WTC11 (cell line): ENCODE measurements around the gene FAM193A. TPM values are rescaled to one million over a fixed set of nuclear protein-coding genes. Genes with fewer than 3 reads are reported as not detected.

Experiments used
- ATAC-seq: fragments of 200-7000 bp; cut with Tn5 transposase; 2 replicates; pipeline ENCODE4 v1.10.0; 2021; ENCODE audit warnings: mild to moderate bottlenecking, moderate library complexity
- CTCF ChIA-PET: fragments of 300-600 bp; sonication (Branson Sonifier 250); formaldehyde crosslinking; loops from one replicate; lab custom pipeline; 2021; ENCODE audit warnings: antibody characterized with exemption; lab: Charles Lee
- POLR2A ChIA-PET: fragments of 350-600 bp; sonication (Branson Sonifier 250); formaldehyde crosslinking; loops from one replicate; lab custom pipeline; 2021; ENCODE audit warnings: antibody characterized with exemption; lab: Charles Lee
- DNase-seq: peaks from one replicate; pipeline ENCODE4 v3.0.0; 2021; ENCODE audit warnings: low spot score
- H3K27ac Mint-ChIP-seq: 2 replicates; pipeline ENCODE4 v1.8.0; 2021; ENCODE audit warnings: mixed read lengths
- H3K27me3 Mint-ChIP-seq: 2 replicates; pipeline ENCODE4 v1.8.0; 2021; ENCODE audit warnings: low read depth, mild to moderate bottlenecking, moderate library complexity, mixed read lengths
- H3K36me3 Mint-ChIP-seq: 2 replicates; pipeline ENCODE4 v1.8.0; 2021; ENCODE audit warnings: mixed read lengths
- H3K4me1 Mint-ChIP-seq: 2 replicates; pipeline ENCODE4 v1.8.0; 2022; ENCODE audit warnings: mixed read lengths
- H3K4me3 Mint-ChIP-seq: 2 replicates; pipeline ENCODE4 v1.8.0; 2021; ENCODE audit warnings: mild to moderate bottlenecking, moderate library complexity, mixed read lengths
- H3K9me3 Mint-ChIP-seq: 2 replicates; pipeline ENCODE4 v1.8.0; 2021; ENCODE audit warnings: mixed read lengths
- AFF4 ChIP-seq: sonication (generic); formaldehyde crosslinking; IDR thresholded peaks from 2 replicates; pipeline ENCODE4 v1.8.1; 2023; ENCODE audit warnings: mild to moderate bottlenecking, missing genetic modification reagents, borderline replicate concordance
- FOXJ3 ChIP-seq: sonication (generic); formaldehyde crosslinking; IDR thresholded peaks from 2 replicates; pipeline ENCODE4 v1.9.0; 2021; ENCODE audit warnings: missing genetic modification reagents, mild to moderate bottlenecking, borderline replicate concordance
- FOXP1 ChIP-seq: sonication (generic); formaldehyde crosslinking; IDR thresholded peaks from 2 replicates; pipeline ENCODE4 v1.8.0; 2022; ENCODE audit warnings: missing genetic modification reagents, mild to moderate bottlenecking, moderate library complexity, borderline replicate concordance
- JAZF1 ChIP-seq: fragments of 250-450 bp; sonication (Bioruptor Pico); IDR thresholded peaks from 2 replicates; pipeline ENCODE4 v1.9.0; 2021; ENCODE audit warnings: moderate library complexity, mild to moderate bottlenecking, inconsistent platforms
- JUN ChIP-seq: sonication (generic); formaldehyde crosslinking; IDR thresholded peaks from 2 replicates; pipeline ENCODE4 v1.8.0; 2023; ENCODE audit warnings: mild to moderate bottlenecking, missing genetic modification reagents
- MXD4 ChIP-seq: fragments of 250-450 bp; sonication (Bioruptor Pico); IDR thresholded peaks from 2 replicates; pipeline ENCODE4 v1.8.0; 2021; ENCODE audit warnings: mild to moderate bottlenecking, moderate library complexity, borderline replicate concordance
- NFATC4 ChIP-seq: fragments of 250-450 bp; sonication (Bioruptor Pico); IDR thresholded peaks from 2 replicates; pipeline ENCODE4 v1.9.0; 2021; ENCODE audit warnings: mild to moderate bottlenecking
- NFE2L1 ChIP-seq: sonication (generic); formaldehyde crosslinking; IDR thresholded peaks from 2 replicates; pipeline ENCODE4 v1.8.1; 2023; ENCODE audit warnings: missing genetic modification reagents
- NR3C1 ChIP-seq: sonication (generic); formaldehyde crosslinking; conservative IDR thresholded peaks from 2 replicates; pipeline ENCODE4 v1.8.1; 2023; ENCODE audit warnings: low read depth, mild to moderate bottlenecking, missing genetic modification reagents
- PRDM15 ChIP-seq: sonication (generic); formaldehyde crosslinking; IDR thresholded peaks from 2 replicates; pipeline ENCODE4 v1.8.0; 2022; ENCODE audit warnings: missing genetic modification reagents
- PRRX2 ChIP-seq: fragments of 250-450 bp; sonication (Bioruptor Pico); IDR thresholded peaks from 2 replicates; pipeline ENCODE4 v1.8.0; 2021; ENCODE audit warnings: mild to moderate bottlenecking
- RORB ChIP-seq: fragments of 250-450 bp; sonication (Bioruptor Pico); IDR thresholded peaks from 2 replicates; pipeline ENCODE4 v1.9.0; 2021; ENCODE audit warnings: mild to moderate bottlenecking
- SMAD4 ChIP-seq: sonication (generic); formaldehyde crosslinking; IDR thresholded peaks from 2 replicates; pipeline ENCODE4 v1.8.0; 2022; ENCODE audit warnings: mild to moderate bottlenecking, missing genetic modification reagents
- SP1 ChIP-seq: sonication (generic); formaldehyde crosslinking; conservative IDR thresholded peaks from 2 replicates; pipeline ENCODE4 v1.8.1; 2022; ENCODE audit warnings: missing genetic modification reagents
- TCF7 ChIP-seq: sonication (generic); formaldehyde crosslinking; IDR thresholded peaks from 2 replicates; pipeline ENCODE4 v1.8.0; 2022; ENCODE audit warnings: mild to moderate bottlenecking, low read depth, missing genetic modification reagents, moderate library complexity
- ZNF263 ChIP-seq: sonication (generic); formaldehyde crosslinking; IDR thresholded peaks from 2 replicates; pipeline ENCODE4 v1.8.1; 2022; ENCODE audit warnings: low read depth, mild to moderate bottlenecking, moderate library complexity, missing genetic modification reagents
- ZNF671 ChIP-seq: fragments of 250-450 bp; sonication (Bioruptor Pico); IDR thresholded peaks from 2 replicates; pipeline ENCODE4 v1.8.0; 2021; ENCODE audit warnings: mild to moderate bottlenecking
- total RNA-seq: library from RNA; stranded (reverse); gene quantifications from 3 replicates; pipeline ENCODE4 v1.2.3, GENCODE V29; 2021
- TF ChIP-seq, protein P1 (sequence below): sonication (generic); formaldehyde crosslinking; IDR thresholded peaks from 2 replicates; pipeline ENCODE4 v1.8.1; 2023; ENCODE audit warnings: mild to moderate bottlenecking, missing genetic modification reagents, moderate library complexity
- TF ChIP-seq, protein P2 (sequence below): sonication (generic); formaldehyde crosslinking; IDR thresholded peaks from 2 replicates; pipeline ENCODE4 v1.8.0; 2023; ENCODE audit warnings: missing genetic modification reagents, mild to moderate bottlenecking, borderline replicate concordance

The FAM193A gene
- total RNA-seq, 1 experiment from 2014 or later: 28.1 TPM

DNA sequence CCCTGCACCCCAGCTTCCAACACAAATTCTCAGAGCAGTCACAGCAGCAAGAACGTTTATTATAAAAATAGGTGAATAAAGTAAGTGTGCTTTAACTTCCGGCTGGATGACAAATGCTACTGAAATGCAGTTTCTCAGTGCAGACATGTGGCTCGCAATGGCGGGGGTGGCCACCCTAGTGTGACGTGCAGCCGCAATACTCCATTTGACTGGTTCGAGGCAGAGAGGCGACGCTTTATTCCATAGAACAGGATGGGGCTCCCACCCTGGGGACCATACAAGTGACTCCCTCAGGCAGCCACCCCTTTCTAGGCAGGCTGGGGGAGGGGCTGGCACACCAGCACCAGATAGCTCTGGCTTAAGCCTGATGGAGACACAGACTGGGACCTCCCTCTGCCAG is 205.2 kb downstream of the FAM193A start (continued):
- TF ChIP-seq, protein P1, sequence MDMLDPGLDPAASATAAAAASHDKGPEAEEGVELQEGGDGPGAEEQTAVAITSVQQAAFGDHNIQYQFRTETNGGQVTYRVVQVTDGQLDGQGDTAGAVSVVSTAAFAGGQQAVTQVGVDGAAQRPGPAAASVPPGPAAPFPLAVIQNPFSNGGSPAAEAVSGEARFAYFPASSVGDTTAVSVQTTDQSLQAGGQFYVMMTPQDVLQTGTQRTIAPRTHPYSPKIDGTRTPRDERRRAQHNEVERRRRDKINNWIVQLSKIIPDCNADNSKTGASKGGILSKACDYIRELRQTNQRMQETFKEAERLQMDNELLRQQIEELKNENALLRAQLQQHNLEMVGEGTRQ (CRISPR knock-in tag): no peak
- TF ChIP-seq SMAD4 (CRISPR knock-in tag): no peak
- no peak for TF ChIP-seq PRRX2 (CRISPR knock-in tag)
- TF ChIP-seq SP1 (CRISPR knock-in tag): no peak
- TF ChIP-seq AFF4 (CRISPR knock-in tag): no peak
- TF ChIP-seq RORB (CRISPR knock-in tag): no peak
- TF ChIP-seq JAZF1 (CRISPR knock-in tag): no peak
- TF ChIP-seq FOXP1 (CRISPR knock-in tag): no peak
- TF ChIP-seq ZNF263 (CRISPR knock-in tag): no peak
- TF ChIP-seq, protein P2, sequence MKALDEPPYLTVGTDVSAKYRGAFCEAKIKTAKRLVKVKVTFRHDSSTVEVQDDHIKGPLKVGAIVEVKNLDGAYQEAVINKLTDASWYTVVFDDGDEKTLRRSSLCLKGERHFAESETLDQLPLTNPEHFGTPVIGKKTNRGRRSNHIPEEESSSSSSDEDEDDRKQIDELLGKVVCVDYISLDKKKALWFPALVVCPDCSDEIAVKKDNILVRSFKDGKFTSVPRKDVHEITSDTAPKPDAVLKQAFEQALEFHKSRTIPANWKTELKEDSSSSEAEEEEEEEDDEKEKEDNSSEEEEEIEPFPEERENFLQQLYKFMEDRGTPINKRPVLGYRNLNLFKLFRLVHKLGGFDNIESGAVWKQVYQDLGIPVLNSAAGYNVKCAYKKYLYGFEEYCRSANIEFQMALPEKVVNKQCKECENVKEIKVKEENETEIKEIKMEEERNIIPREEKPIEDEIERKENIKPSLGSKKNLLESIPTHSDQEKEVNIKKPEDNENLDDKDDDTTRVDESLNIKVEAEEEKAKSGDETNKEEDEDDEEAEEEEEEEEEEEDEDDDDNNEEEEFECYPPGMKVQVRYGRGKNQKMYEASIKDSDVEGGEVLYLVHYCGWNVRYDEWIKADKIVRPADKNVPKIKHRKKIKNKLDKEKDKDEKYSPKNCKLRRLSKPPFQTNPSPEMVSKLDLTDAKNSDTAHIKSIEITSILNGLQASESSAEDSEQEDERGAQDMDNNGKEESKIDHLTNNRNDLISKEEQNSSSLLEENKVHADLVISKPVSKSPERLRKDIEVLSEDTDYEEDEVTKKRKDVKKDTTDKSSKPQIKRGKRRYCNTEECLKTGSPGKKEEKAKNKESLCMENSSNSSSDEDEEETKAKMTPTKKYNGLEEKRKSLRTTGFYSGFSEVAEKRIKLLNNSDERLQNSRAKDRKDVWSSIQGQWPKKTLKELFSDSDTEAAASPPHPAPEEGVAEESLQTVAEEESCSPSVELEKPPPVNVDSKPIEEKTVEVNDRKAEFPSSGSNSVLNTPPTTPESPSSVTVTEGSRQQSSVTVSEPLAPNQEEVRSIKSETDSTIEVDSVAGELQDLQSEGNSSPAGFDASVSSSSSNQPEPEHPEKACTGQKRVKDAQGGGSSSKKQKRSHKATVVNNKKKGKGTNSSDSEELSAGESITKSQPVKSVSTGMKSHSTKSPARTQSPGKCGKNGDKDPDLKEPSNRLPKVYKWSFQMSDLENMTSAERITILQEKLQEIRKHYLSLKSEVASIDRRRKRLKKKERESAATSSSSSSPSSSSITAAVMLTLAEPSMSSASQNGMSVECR (CRISPR knock-in tag): no peak
- no peak for TF ChIP-seq NFATC4 (CRISPR knock-in tag)
- no peak for TF ChIP-seq PRDM15 (CRISPR knock-in tag)
- no peak for TF ChIP-seq FOXJ3
- TF ChIP-seq JUN: no peak

- DNase-seq (no peak), ATAC-seq (no peak)
- no peak overlapping the region for H3K27ac Mint-ChIP-seq
- peaks cover 12% of the 10 kb centered on the region for H3K9me3 Mint-ChIP-seq
- peaks cover 34% of the 10 kb centered on the region for H3K36me3 Mint-ChIP-seq
- ChIA-PET POLR2A (no interaction called here), CTCF (no interaction called here)
- no peak overlapping the region for H3K4me3 Mint-ChIP-seq
- no peaks in the 10 kb centered on the region for H3K4me1 Mint-ChIP-seq
- no peaks in the 10 kb centered on the region for H3K27me3 Mint-ChIP-seq
- TF ChIP-seq NR3C1 (CRISPR knock-in tag): no peak
- no peak for TF ChIP-seq NFE2L1
- no peak for TF ChIP-seq MXD4 (CRISPR knock-in tag)
- TF ChIP-seq TCF7 (CRISPR knock-in tag): no peak
- no peak for TF ChIP-seq ZNF671 (CRISPR knock-in tag)
- no peak for TF ChIP-seq JUN
These were observed 205.8 kb downstream of the FAM193A start for GRCh38 chr4:2742081-2742822.
